Adrenal gland (tissue), 5 donors: ENCODE measurements around the gene CRTC3.

Source experiments
- POLR2A ChIP-seq, 2 donors: fragments of 450-650 bp; IDR thresholded peaks; one replicate each; pipeline ENCODE4 v1.6.1; 2017; ENCODE audit warnings: antibody characterized with exemption in 2 of 2, mild to moderate bottlenecking in 2 of 2, moderate library complexity in 1 of 2
- TF ChIP-seq, protein P1 (sequence below), 6 experiments: fragments of 450-650 bp in 4 of 6; fragments of 200-600 bp in 2 of 6; sonication (generic) in 1 of 6; IDR thresholded peaks; 1 replicate in 5 of 6; 2 replicates in 1 of 6; pipeline versions ENCODE4 v1.5.1 to v1.8.0; 2016 to 2021; ENCODE audit warnings: antibody characterized with exemption in 6 of 6, mild to moderate bottlenecking in 2 of 6, moderate library complexity in 1 of 6
- donor health status: DM: no; HTN: no; CAD: no.

DNA sequence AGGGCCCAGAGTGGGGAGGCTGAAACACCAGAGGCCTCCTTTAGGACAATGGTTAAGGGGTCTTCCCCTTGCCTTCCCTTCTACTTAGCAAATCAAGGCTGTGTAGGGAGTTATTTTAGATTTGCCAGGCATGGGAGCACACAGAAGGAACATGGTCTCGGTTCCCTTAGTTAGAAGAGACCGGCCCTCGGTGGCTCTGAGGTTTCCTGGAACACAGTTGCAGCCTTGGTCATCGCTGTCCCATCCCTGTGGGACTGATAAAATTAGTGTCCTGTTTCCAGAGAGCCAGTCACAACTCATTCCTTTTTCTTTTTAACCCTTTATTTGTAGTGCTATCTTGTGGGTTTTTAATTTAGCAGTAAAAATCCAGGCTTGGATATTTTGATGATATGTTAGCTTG is 81.4 kb downstream of the CRTC3 start:
- TF ChIP-seq, protein P1, sequence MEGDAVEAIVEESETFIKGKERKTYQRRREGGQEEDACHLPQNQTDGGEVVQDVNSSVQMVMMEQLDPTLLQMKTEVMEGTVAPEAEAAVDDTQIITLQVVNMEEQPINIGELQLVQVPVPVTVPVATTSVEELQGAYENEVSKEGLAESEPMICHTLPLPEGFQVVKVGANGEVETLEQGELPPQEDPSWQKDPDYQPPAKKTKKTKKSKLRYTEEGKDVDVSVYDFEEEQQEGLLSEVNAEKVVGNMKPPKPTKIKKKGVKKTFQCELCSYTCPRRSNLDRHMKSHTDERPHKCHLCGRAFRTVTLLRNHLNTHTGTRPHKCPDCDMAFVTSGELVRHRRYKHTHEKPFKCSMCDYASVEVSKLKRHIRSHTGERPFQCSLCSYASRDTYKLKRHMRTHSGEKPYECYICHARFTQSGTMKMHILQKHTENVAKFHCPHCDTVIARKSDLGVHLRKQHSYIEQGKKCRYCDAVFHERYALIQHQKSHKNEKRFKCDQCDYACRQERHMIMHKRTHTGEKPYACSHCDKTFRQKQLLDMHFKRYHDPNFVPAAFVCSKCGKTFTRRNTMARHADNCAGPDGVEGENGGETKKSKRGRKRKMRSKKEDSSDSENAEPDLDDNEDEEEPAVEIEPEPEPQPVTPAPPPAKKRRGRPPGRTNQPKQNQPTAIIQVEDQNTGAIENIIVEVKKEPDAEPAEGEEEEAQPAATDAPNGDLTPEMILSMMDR (IDR thresholded peaks at IDR 0.05) = no peak
- TF ChIP-seq POLR2A (IDR thresholded peaks at IDR 0.05) = no peak
